IPS-20b (cell line): Measurements from ENCODE around the gene GOLGA3.
"Not testable (repeated sequence)": the region's sequence is repeated elsewhere in the genome, so short reads cannot be mapped to it uniquely, and the experiment has no call there.

Experiments used
- H3K27ac ChIP-seq: one replicate; pipeline ENCODE4 v1.5.1; 2013; ENCODE audit warnings: low read length
- H3K27me3 ChIP-seq: 2 replicates; pipeline ENCODE4 v1.6.1; 2013; ENCODE audit warnings: mild to moderate bottlenecking, low read length, inconsistent platforms; ENCODE audit not compliant: insufficient read depth
- H3K36me3 ChIP-seq: 2 replicates; pipeline ENCODE4 v1.6.1; 2013; ENCODE audit warnings: low read depth, mild to moderate bottlenecking, inconsistent platforms, low read length, moderate library complexity; ENCODE audit not compliant: insufficient read depth
- H3K4me1 ChIP-seq: 2 replicates; pipeline ENCODE4 v1.6.1; 2013; ENCODE audit warnings: mild to moderate bottlenecking, control low read depth, inconsistent platforms, low read length, moderate library complexity; ENCODE audit not compliant: insufficient read depth
- H3K4me3 ChIP-seq: 2 replicates; pipeline ENCODE4 v1.5.1; 2013; ENCODE audit warnings: mild to moderate bottlenecking, low read length, inconsistent platforms
- H3K9ac ChIP-seq: 2 replicates; pipeline ENCODE4 v1.6.1; 2013; ENCODE audit warnings: low read depth, mild to moderate bottlenecking, inconsistent platforms, low read length, moderate library complexity
- H3K9me3 ChIP-seq: 2 replicates; pipeline ENCODE4 v1.6.1; 2013; ENCODE audit warnings: mild to moderate bottlenecking, low read depth, low read length, inconsistent platforms; ENCODE audit not compliant: insufficient read depth

Gene GOLGA3

DNA sequence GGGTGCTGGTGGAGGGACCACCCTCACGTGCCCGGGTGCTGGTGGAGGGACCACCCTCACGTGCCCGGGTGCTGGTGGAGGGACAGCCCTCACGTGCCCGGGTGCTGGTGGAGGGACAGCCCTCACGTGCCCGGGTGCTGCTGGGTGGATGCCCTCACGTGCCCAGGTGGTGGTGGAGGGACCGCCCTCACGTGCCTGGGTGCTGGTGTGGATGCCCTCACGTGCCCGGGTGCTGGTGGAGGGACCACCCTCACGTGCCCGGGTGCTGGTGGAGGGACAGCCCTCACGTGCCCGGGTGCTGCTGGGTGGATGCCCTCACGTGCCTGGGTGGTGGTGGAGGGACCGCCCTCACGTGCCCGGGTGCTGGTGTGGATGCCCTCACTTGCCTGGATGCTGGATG lies 28.4 kb upstream of the GOLGA3 start:
- not testable (repeated sequence) for H3K4me1 ChIP-seq, H3K9me3 ChIP-seq, H3K27me3 ChIP-seq, H3K9ac ChIP-seq, H3K27ac ChIP-seq, H3K4me3 ChIP-seq
- peaks cover 81% of the 10 kb centered on the region for H3K36me3 ChIP-seq

GRCh38 chr12:132856581-132856980 lies 27.9 kb upstream of the GOLGA3 start:
- H3K9ac ChIP-seq: no peak overlapping the region
- no peak overlapping the region for H3K4me3 ChIP-seq
- H3K4me1 ChIP-seq: no peaks in the 10 kb centered on the region
- H3K9me3 ChIP-seq: no peaks in the 10 kb centered on the region
- no peak overlapping the region for H3K27ac ChIP-seq
- H3K27me3 ChIP-seq: no peaks in the 10 kb centered on the region
- H3K36me3 ChIP-seq: peaks cover 79% of the 10 kb centered on the region

DNA sequence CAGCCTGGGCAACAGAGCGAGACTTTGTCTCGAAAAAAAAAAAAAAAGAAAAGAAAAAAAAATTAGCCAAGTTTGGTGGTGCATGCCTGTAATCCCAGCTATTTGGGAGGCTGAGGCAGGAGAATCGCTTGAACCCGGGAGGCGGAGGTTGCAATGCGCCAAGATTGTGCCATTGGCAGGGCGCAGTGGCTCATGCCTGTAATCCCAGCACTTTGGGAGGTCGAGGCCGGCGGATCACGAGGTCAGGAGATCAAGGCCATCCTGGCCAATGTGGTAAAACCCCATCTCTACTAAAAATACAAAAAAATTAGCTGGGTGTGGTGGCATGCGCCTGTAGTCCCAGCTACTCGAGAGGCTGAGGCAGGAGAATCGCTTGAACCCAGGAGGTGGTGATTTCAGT lies 26.5 kb upstream of the GOLGA3 start:
- not testable (repeated sequence) for H3K9ac ChIP-seq, H3K27ac ChIP-seq, H3K4me3 ChIP-seq, H3K27me3 ChIP-seq, H3K4me1 ChIP-seq, H3K9me3 ChIP-seq
- peaks cover 80% of the 10 kb centered on the region for H3K36me3 ChIP-seq

- Histone ChIP-seq H3K9me3 (no peaks in the 10 kb centered on the region), H3K4me3 (no peak overlapping the region), H3K4me1 (no peaks in the 10 kb centered on the region; the same call in 1 of the 2 replicates), H3K9ac (no peak overlapping the region), H3K27ac (no peak overlapping the region), H3K36me3 (peaks cover 70% of the 10 kb centered on the region), H3K27me3 (no peaks in the 10 kb centered on the region)
Observed at GRCh38 chr12:132853285-132854092, 24.8 kb upstream of the GOLGA3 start.

DNA sequence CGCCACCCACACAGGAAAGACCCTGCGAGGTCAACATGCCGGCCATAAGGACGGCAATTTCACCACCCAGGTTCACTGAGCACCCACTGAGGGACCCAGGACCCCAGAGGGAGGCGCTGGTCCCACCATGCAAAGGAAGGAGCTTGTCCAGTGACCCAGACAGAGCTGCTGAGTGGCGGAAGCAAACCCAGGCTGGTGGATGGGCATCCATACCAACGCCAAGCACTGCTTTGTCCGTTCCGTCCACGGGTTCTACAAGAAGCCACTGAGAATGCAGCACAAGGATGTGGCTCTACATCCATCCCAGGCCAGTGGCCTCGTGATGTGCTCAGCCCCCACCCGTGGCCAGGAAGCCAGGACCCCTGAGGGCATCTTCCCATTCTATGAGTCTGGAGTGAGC lies 23.8 kb upstream of the GOLGA3 start:
- Histone ChIP-seq H3K27me3 (no peaks in the 10 kb centered on the region), H3K9me3 (no peaks in the 10 kb centered on the region), H3K4me1 (peaks cover 6% of the 10 kb centered on the region), H3K36me3 (peaks cover 69% of the 10 kb centered on the region), H3K27ac (no peak overlapping the region), H3K9ac (no peak overlapping the region), H3K4me3 (no peak overlapping the region)

GRCh38 chr12:132851465-132851864 lies 22.8 kb upstream of the GOLGA3 start:
- peaks cover 68% of the 10 kb centered on the region for H3K36me3 ChIP-seq
- H3K27me3 ChIP-seq: no peaks in the 10 kb centered on the region

DNA sequence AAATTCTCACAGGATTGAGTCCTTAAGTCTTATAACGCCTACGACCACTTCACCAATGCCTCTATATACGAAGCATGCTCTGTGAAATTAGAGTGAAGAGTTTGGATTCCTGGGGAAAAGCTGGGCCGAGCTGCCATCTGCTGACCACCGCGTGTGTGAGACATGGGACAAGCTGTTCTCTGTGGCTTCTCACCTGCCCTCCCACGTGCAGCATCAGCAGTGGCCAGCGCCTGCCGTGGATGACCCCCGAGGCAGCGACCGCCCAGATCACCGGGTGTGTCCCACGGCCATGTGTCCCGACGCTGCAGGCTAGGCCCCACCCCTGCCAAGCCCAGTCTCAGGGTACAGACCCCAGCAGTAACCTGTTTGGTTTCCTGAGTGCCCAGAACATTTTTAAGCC lies 21.6 kb upstream of the GOLGA3 start:
- Histone ChIP-seq H3K27ac (no peak overlapping the region), H3K9ac (no peak overlapping the region), H3K9me3 (no peaks in the 10 kb centered on the region), H3K36me3 (peaks cover 64% of the 10 kb centered on the region), H3K4me1 (peaks cover 10% of the 10 kb centered on the region), H3K27me3 (no peaks in the 10 kb centered on the region), H3K4me3 (no peak overlapping the region)

More at GRCh38 chr12:132851465-132851864, 22.8 kb upstream of the GOLGA3 start:
- H3K4me1 ChIP-seq: peaks cover 10% of the 10 kb centered on the region
- H3K27ac ChIP-seq: no peak overlapping the region
- no peak overlapping the region for H3K9ac ChIP-seq
- H3K9me3 ChIP-seq: no peaks in the 10 kb centered on the region
- H3K4me3 ChIP-seq: no peak overlapping the region

- Histone ChIP-seq H3K27me3 (no peaks in the 10 kb centered on the region), H3K36me3 (peaks cover 54% of the 10 kb centered on the region), H3K4me3 (no peak overlapping the region), H3K9me3 (no peaks in the 10 kb centered on the region), H3K9ac (peak overlapping the region; percentile 19; the same call in 1 of the 2 replicates), H3K27ac (no peak overlapping the region), H3K4me1 (peaks cover 10% of the 10 kb centered on the region)
Observed at GRCh38 chr12:132848521-132848920, 19.9 kb upstream of the GOLGA3 start.

DNA sequence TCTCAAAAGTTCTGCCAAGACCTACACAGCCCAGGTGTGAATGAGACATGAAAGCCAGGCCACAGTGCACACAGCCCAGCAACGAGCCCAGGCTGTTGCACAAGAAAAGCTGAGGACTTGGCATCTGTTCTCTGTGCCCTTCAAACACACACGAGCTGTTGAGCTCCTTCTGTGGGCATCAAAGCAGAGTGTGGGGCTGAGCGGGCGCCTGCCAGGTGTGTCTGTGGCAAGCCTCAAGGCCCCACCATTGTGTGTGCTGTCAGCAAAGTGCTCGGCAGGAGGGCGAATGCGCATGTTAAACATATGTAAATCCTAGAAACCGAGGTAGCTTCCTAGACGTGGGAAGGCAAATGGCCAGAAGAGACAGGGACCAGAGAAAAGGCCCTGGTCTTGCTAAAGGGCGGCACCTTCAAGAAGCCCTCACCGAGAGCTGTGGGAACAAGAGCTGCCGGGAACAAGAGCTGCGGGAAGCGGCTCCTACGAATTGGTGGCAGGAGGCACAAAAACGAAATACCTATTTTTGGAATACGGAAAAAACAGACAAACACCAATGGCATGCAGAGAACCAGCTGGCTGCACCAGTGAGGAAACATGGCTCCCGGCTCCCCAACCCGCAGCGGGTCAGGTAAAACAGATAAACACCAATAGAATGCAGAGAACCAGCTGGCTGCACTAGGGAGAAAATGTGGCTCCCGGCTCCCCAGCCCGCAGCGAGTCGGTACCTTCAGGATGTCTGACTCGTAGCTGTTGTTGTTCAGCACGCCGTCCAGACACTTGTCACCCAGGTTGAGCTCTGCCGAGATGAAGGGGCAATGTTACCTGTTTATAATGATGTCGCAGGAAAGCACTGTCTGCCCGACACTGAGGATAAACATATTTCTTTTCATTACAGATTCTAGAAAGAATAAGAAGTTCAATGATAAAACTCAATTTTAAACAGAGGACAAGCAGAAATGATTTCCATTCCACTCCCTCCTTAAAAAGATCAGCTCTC lies 19.0 kb upstream of the GOLGA3 start:
- Histone ChIP-seq H3K9me3 (no peaks in the 10 kb centered on the region), H3K27me3 (no peaks in the 10 kb centered on the region), H3K27ac (peak overlapping the region; percentile 59), H3K4me1 (peaks cover 10% of the 10 kb centered on the region), H3K4me3 (peak overlapping the region; percentile 25; the same call in 1 of the 2 replicates), H3K9ac (peak overlapping the region; percentile 36; the same call in 1 of the 2 replicates), H3K36me3 (peaks cover 51% of the 10 kb centered on the region)

GRCh38 chr12:132844681-132845080 lies 16.0 kb upstream of the GOLGA3 start:
- not testable (repeated sequence) for H3K9me3 ChIP-seq, H3K27ac ChIP-seq, H3K27me3 ChIP-seq, H3K9ac ChIP-seq, H3K4me3 ChIP-seq
- peaks cover 10% of the 10 kb centered on the region for H3K4me1 ChIP-seq
- peaks cover 62% of the 10 kb centered on the region for H3K36me3 ChIP-seq

DNA sequence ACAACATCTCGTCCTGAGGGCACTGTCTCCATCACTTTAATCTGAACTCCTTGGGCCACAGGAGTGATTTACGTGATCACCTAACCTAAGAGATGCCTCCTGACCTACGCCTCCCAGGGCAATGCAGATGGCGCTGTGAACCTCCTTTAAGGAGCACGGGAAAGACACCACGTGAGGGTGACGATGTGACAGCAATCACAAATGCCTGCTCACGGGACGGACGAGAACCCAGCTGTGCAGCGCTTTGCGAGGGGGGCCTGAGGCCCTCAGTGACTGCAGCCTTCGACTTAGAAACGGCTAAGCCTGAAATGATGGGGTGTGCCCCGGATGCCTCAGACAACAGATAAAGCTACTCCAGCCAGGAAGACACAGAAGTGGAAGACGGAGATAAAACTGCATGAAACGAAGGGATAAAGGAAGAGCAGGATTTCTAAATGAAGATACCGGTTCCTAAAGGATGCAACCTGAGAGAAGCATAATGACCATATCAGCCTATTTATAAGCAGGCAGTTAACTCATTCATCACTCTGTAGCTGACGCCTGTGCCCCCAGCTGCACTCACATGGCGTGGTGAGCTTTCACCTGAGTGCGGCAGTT lies 13.9 kb upstream of the GOLGA3 start:
- H3K27ac ChIP-seq: no peak overlapping the region
- H3K4me3 ChIP-seq: no peak overlapping the region
- H3K36me3 ChIP-seq: peaks cover 55% of the 10 kb centered on the region
- H3K9me3 ChIP-seq: no peaks in the 10 kb centered on the region
- H3K27me3 ChIP-seq: no peaks in the 10 kb centered on the region
- H3K4me1 ChIP-seq: peaks cover 5% of the 10 kb centered on the region; the same call in 1 of the 2 replicates
- H3K9ac ChIP-seq: no peak overlapping the region
